CD4-positive, alpha-beta T cell treated with Interleukin-4 for 4 hours (primary cell): ENCODE results near the gene BPI.
"Not testable (repeated sequence)": the region's sequence is repeated elsewhere in the genome, so short reads cannot be mapped to it uniquely, and the experiment has no call there.

ENCODE experiments used
- DNase-seq: peaks from one replicate; pipeline ENCODE4 v3.0.0-alpha.2; 2020

Gene BPI

DNA sequence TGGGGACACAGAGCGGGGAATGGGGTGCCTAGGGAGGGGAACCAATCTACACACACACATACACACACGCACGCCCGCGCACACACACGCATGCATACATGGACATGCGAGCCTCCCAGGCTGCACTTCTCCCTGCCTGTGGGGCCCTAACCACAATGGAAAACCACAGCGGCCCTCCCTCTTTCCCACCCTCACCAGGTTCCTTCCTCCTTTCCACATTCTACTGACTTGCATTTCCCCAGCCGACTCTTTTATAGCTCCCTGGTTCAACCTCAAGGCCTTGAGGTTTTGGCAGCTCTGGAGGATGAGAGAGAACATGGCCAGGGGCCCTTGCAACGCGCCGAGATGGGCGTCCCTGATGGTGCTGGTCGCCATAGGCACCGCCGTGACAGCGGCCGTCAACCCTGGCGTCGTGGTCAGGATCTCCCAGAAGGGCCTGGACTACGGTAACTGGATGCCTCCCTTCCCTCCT is at the start of gene BPI:
TSS of gene BPI (plus strand) at position 249 of the 472 bp plus-strand sequence. CDS start at position 317, 68 bp downstream.
- DNase-seq = peak; percentile 2

DNA sequence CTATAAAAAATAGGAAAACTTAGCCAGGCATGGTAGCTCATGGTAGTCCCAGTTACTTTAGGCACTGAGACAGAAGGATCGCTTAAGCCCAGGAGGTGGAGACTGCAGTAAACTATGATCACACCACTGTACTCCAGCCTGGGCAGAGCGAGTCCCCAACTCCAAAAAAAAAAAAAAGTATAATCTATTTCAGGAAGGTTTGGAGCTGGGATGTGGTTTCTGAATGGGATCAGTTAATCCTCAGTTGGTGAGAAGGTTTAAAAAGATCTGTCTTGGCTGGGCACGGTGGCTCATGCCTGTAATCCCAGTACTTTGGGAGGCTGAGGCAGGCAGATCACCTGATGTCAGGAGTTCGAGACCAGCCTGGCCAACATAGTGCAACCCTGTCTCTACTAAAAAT is 49.3 kb upstream of the BPI start:
- not testable (repeated sequence) for DNase-seq

DNA sequence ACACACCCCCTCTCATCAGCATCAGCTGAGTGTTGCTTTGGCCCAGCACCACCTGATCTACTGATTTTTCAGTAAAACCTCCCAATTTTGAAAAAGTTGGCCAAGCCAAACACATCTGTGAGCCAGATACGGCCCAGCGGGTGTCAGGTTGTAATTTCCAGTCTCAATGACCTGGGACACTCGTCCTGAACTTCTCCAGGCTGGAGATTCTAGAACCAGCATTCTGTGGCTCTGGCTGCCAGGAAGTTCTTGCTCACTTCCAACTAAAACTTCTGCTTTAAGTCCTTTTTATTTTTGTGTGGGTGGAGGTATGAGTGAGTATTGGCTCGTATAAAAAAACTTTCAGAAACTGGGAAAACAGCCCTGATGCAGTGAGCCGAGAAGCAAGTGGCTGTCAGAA is 48.6 kb upstream of the BPI start:
- DNase-seq = no peak

DNA sequence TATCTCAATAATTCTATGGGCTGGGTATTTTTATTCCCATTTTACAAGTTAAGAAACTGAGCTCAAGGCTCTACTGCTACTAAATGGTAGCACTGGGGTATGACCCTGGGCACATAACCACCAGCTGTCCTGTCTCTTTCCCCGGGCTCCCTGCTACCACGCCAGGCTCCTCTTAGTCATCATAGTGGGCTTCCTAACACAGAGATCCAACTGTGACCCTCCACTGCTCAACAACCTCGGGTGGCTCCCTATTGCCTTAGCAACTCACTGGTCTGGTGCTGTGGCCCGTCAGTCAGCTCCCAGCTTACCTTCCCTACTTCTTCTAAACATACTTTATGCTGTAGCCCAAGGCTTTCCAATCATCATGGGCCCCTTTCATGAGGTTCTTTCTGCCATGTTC is 47.9 kb upstream of the BPI start:
- DNase-seq = no peak

DNA sequence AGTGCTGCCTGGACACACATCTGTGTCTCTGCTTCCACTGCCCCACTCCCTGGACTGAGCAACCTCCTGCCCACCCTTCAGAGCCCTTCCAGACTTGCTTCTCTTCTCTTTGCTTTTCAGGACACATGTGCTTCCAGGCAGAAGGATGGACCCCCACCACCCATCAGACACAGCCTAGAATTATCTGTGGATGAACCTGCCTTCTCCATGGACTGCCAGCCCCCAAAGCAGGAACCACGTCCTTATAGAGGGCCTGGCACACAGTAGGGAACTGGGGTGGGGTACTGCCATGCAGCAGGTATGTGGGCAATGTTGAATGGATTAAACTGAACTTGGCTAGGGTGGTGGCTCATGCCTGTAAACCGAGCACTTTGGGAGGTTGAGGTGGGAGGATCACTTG is 47.0 kb upstream of the BPI start:
- DNase-seq = no peak

DNA sequence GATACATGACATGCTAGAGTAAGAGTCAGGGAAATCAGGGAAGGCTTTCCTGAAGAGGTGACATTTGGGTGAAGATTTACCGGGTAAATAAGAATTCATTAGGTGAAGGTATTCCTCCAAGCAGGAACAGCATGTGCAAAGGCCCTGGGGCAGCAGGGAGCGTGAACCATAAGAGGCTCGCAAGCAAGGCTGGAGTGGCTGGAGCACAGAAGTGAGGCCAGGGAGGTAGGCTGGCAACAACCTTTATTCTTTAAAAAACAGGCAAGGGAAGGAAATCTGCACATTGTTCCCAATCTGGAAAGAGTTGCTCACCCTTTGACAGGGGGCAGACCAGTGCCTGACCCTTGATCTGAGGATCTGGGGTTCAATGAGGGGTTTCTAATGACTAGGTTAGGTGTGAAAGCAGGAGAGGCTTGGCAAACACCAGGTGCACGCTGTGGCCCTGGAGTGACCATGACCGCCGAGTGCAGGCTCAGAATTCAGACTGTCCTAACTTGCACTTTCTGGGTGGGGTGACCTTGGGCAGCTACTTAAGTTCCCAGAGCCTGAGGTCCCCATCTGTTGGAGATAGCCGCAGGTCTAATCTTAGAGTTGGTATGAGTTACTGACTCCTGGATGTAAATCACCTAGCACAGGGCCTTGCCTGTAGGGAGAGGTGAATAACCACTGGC is 45.3 kb upstream of the BPI start:
- no peak for DNase-seq

DNA sequence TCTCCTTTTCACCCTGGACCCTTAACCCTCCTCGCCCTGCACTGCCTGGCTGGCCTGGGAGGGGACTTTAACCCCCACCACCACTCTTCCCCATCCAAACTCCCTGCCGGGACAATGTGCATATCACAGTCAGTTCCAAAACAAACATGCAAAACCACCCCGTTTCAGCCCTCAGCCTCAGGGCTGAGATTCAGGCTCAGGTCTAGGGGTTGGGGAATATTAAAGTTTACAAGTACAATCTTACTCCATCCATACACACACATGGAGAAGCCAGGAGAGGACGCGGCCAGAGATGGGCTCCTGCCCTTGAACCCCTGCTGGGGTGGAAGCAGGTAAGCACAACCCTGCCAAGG is 44.0 kb upstream of the BPI start:
- no peak for DNase-seq

DNA sequence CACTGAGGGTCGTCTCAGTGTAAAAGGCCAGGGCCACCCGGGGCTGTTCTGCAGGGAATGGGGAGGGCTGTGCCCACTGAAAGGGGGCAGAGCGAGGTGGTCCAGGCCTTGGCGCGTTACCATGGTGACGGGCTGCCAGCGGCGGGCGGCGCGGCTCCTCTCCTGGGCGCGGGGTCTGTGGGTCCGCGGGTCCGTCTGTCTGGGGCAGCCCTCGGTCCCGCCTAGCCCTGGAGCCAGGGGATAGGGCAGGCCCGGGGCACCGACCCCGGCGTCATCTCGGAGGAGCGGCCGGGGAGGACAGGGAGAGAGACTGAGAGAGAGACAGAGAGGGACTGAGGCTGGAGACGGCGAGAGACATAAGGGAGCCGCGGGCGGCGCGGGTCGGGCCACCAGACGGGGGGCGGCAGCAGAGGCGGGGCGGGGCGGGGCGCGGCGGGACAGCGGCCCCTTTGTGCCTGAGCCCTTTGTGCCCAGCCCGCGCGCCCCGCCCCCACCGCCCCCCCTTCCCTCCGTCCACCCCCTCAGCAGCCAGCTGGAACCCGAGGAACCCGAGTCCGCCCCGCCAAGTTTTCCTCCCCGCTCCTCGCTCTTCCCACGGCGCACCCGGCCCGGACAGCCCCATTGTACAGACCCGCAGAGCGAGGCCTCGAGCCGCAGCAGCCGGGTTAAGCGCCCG is 43.4 kb upstream of the BPI start, which contains the start of gene KIAA1755:
TSS of gene KIAA1755 (minus strand) at position 358 of the 676 bp plus-strand sequence. CDS start at position 123, 235 bp downstream.
- DNase-seq = no peak

DNA sequence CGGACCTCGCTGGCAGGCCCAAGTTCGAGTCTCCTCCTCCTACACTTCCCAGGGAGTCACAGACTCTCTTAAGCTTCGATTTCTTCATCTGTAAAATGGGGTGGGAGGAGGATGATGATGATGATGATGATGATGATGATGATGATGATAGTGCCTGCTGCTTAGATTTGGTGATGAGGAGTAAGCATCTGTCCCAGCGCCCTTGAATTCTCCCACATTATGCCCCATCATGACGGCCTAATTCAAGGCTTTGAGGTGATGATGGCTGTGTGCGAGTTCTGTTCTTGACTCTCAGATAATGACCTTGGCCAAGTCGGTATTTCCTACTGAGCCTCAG is 42.9 kb upstream of the BPI start:
- no peak for DNase-seq

DNA sequence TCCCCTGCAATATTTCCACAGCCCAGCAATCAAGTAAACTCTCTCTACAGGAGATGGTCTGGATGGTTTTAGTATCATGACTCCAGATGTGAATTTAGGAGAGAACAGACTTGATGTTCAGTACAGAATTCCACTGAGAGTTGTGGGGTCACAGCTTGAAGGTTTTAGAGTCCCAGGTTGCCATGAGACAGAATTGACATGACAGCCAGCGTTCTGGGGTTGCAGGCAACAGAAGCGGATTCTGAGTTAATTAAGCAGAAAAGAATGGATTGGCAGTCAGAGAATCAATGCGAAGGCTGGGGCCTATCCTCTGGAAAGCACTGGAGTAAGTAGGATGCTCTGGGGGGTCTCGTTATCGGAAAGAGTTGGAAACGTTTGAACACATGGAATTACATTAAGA is 41.0 kb upstream of the BPI start:
- DNase-seq = no peak

DNA sequence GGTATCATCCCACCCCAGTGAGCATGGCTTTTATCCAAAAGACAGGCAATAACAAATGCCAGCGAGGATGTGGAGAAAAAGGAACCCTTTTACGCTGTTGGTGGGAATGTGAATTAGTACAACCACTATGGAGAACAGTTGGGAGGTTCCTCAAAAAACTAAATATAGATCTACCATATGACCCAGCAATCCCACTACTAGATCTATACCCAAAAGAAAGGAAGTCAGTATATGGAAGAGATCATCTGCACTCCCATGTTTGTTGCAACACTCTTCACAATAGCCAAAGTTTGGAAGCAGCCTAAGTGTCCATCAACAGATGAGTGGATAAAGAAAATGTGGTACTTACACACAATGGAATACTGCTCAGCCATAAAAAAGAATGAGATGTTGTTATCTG is 37.5 kb upstream of the BPI start:
- no peak for DNase-seq

DNA sequence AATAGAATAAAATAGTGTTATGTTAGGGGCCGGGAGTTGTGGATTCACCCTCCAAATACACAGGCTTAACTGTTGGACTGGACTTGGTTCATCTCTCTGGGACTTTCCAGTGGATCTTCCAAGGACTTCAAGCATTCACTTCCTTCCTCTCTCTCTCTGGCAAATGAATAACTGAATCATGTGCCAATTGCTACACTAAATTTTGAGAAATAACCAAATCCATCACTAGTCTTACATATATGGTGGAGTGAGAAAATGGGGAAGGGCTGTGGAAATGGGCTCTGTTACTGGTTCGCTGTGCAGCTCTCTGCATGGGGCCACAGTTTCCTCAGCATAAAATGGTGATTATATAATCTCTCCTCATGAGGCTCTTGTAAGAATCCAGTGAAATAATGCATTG is 36.7 kb upstream of the BPI start:
- no peak for DNase-seq

DNA sequence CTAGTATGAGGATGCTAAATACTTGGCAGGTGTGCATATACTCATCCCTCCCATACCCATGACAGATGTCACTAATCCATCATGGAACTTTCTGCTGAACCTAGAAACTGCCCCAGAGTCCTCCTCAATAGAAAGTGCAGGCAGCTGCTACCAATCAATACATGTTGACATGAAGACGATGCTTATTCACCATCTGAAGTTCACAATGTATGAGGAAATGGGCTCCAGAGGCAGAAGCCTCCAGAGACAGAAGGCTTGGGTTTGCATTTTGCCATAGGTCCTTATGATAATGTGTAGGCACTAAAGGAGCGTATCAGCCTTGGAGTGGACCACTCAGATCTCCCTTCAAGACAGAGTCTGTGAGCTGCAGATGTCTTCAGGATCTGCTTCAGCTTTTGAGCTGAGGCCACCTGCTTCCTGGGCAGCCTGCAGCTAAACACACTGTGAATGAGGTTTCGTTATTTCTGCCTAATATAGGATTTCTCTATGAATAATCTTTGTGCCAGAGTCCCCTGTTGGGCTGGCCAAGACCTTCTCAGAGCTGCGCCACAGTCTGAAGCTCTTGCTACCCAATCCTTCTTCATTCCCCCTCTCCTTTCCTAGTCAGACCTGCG is 35.9 kb upstream of the BPI start:
- no peak for DNase-seq

DNA sequence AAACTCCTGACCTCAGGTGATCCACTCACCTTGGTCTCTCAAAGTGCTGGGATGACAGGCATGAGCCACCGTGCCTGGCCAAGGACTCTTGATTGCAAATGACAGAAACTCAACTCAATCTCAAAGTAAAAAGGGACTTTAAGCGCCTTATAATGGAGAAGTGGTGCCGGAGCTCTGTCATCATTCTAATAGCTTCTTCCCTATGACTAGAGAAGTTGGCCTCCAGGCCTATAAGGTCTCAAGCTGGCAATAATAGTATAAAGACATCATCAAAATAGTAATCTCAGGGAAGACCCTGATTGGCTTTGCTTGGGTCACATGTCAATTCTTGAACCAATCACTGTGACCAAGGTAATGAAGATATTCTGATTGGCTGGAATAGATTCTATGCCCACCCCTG is 34.9 kb upstream of the BPI start:
- no peak for DNase-seq

DNA sequence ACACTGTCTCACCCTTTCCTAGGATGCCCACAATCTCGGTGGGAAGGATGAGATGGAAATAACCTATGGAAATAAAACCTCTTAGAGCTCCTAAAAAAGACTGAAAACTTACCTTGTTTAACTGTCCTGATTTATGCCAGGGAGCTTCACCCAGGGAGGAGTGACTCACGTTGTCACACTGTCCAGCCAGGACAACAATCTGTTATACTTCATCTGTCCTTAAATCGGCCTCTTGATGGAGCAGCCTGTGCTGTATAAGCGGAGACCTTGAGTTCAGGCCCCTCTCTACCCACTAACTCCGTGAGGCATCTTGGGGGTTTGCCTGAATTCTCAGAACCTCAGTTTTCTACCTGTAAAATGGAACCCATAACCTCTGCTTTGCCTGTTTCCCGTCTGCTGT is 34.2 kb upstream of the BPI start:
- no peak for DNase-seq

DNA sequence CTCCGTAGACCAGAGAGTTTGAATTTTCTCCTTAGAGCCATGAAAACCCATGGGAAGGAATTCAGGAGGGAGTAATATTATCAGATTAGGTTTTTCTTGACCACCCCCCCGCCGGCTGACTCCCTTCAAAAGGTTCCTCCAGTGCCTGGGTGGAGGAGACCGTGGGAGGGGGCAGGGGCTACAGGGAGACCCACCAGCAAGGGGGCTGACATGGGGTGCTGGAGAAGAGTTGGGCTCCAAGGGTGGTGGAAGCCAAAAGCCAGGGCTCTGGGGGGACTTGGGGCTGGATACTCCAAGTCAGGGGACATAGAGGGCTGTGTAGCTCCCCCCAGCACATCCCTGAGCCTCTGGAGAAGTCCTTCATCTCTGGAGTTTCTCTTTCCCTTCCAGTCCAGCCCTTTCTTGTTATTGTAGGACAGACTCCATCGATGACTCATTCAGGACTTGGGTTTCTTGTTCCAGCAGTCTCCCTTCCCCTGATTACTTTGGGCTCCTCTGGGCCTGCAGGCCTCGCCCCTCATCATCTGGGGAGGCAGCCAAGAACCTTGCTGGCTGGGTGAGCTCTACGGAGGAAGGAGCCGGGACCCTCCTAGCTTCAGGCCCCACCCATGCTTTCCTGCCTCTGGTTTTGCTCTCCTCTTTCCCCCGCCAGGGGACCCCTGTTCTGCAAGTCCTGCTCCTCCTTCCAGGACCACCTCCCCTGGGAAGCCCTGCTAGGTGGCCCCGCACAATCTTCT is 32.9 kb upstream of the BPI start:
- no peak for DNase-seq

DNA sequence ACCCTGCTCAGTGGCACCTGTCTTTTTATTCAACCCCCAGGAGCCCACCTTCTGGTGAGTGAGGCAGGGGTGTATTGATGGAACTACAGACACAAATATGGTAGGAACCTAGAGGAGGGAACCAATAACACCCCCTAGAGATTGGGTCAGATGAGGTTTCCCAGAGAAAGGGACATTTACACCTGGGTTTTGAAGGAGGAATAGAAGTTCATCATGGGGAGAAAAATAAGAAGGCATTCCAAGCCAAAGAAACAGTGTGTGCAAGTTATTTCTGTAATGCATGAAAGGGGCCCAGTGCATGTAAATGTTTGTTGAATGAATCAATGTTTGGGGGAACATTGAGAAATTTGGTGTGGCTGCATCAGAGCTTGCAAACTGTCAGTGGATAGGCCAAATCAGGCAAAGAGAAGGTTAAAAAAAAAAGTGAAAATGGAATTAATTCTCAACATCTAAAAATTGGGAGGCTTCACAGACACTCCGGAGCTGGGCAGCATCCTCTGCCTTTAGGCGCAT is 32.3 kb upstream of the BPI start:
- DNase-seq = no peak

DNA sequence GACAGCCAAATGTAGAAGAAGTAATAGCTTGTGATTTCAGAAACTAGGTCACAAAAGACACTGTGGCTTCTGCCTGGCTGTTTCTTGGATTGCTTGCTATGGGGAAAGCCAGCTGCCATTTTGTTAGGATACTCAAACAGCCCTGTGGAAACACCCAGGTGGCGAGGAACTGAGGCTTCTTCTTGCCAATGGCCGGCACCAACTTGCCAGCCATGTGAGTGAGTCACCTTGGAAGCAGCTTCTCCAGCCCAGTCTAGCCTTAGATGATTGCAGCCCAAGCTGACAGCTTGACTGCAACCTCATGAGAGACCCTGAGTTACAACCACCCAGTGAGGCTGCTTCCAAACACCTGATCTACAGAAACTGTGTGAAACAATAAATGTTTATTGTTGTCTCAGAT is 31.6 kb upstream of the BPI start:
- no peak for DNase-seq

DNA sequence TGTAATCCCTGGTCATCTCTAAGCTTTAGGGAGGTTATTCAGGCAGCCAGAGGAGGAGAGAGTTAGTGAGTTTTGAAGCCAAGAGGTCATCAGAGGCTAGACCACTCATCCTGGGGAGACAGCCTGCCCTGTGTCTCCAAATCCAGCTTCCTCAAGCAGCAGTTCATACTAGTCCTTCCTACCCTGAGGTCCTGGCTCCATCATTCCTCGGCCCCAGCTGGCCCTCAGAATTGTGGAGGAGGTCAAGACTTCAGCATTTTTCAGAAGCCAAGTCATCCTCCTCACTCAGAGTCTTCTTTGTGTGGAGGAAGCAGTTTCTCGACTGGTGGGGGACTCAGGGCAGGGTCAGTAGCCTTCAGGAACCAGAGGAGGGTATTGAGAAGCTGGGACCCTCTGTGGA is 31.0 kb upstream of the BPI start:
- no peak for DNase-seq

DNA sequence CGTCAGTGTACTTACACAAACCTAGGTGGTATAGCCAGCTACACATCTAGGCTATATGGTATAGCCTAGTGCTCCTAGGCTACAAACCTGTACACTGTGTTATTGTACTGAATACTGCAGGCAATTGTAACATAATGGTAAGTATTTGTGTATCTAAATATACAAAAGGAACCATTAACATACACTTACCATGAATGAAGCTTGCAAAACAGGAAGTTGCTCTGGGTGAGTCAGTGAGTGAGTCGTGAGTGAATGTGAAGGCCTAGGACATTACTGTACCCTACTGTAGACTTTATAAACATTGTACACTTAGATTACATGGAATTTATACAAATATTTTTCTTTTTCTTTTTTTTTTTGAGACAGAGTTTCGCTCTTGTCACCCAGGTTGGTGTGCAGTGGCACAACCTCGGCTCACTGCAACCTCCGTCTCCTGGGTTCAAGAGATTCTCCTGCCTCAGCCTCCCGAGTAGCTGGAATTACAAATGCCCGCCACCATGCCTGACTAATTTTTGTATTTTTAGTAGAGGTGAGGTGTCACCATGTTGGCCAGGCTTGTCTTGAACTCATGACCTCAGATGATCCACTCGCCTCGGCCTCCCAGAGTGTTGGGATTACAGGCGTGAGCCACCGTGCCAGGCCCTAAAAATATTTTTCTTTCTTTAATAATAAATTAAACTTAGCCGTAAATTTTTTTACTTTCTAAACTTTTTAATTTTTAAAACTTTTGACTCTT is 28.0 kb upstream of the BPI start:
- no peak for DNase-seq

DNA sequence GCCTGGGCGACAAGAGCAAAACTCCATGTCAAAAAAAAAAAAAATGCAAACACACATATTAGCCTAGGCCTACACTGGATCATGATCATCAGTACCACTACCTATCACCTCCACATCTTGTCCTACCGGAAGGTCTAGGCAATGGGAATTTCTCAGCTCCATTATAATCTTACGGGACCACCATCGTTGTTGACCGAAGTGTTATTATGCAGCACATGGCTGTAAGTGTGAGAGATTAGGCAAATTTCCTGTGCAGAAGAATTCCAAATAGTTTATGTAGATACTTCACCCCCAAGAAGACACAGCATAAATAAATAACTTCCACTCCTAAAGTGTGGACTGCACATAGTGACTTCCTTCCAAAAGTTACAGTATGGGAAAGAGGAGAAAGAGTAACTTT is 26.7 kb upstream of the BPI start:
- DNase-seq = no peak

DNA sequence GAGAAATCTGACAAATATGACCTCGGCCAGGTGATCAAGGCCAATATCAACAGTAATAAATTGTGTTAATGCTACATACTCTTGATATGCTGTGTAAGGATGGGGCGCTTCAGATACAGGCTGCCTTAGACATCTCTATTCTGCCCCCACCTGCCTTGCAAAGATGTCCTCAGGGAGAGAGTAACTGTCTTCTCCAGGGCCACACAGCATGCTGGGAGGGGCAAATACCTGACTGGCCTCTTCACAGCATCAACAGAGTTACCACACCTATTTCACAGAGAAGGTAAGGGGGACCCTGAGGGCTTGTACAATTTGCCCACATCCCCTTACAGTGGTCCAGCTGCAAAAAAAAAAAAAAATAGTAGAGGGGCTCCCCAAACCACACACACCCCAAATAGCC is 26.3 kb upstream of the BPI start:
- DNase-seq = no peak

DNA sequence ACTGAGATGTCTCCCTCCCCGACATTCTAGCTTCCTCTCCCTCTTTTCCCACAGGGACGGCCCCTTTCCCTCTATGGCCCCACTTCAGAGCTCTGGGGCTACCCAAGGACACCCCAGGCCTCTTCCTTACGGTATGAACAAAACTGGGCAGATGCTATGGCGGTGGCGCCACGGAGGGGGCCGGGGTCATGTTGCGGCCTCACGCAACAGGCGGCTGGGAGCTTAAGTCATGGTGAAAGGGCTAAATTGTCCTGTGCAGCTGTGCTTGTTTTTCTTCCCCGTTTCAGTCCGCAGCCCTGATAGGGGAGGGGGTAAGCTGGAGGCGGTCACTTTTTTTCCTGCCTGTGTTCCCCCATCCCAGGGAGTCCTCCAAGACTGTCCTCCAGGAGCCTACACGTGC is 25.8 kb upstream of the BPI start:
- no peak for DNase-seq
